ENCODE measurements around the gene ZNF576. TPM values are rescaled to one million over a fixed set of nuclear protein-coding genes. Genes with fewer than 3 reads are reported as not detected.
"Not testable (repeated sequence)": the region's sequence is repeated elsewhere in the genome, so short reads cannot be mapped to it uniquely, and the experiment has no call there.

The ZNF576 gene
- total and polyA plus RNA-seq, 2 experiments from 2014 or later = 5.9 to 16.9 TPM

DNA sequence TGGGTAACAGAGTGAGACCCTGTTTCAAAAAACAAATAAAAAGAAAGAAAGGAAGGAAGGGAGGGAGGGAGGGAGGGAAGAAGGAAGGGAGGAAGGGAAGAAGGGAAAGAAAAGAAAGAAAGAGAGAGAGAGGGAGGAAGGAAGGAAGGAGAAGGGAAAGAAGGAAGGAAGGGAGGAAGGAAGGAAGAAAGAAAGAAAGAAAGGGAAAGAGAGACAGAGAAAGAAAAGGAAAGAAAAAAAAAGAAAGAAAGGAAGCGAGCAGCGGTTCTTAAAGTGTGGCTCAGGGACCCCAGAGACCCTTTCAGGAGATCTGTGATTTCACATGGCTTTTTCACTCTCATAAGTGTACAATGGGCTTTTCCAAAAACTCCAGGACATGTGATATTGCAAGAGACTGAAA lies 53.1 kb downstream of the ZNF576 start (continued):
- TF ChIP-seq, protein P1, sequence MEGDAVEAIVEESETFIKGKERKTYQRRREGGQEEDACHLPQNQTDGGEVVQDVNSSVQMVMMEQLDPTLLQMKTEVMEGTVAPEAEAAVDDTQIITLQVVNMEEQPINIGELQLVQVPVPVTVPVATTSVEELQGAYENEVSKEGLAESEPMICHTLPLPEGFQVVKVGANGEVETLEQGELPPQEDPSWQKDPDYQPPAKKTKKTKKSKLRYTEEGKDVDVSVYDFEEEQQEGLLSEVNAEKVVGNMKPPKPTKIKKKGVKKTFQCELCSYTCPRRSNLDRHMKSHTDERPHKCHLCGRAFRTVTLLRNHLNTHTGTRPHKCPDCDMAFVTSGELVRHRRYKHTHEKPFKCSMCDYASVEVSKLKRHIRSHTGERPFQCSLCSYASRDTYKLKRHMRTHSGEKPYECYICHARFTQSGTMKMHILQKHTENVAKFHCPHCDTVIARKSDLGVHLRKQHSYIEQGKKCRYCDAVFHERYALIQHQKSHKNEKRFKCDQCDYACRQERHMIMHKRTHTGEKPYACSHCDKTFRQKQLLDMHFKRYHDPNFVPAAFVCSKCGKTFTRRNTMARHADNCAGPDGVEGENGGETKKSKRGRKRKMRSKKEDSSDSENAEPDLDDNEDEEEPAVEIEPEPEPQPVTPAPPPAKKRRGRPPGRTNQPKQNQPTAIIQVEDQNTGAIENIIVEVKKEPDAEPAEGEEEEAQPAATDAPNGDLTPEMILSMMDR (conservative IDR thresholded peaks at IDR 0.05; ENCODE audit: low read depth in 2 of 2) = no peak

DNA sequence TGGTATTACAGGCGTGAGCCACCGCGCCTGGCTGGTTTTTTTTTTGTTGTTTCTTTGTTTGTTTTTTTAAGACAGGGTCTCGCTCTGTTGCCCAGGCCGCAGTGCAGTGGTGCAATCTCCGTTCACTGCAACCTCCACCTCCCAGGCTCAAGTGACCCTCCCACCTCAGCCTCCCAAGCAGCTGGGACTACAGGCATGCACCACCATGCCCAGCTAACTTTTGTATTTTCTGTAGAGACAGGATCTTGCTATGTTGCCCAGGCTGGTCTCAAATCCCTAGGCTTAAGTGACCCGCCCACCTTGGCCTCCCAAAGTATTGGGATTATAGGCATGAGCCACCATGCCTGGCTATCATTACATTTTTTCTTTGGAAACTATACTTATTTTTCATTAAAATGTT lies 53.9 kb downstream of the ZNF576 start:
- not testable (repeated sequence) for DNase-seq (ENCODE audit: low spot score); H3K4me2 ChIP-seq; H3K4me1 Mint-ChIP-seq; H3K79me2 ChIP-seq (replicated peaks; ENCODE audit: insufficient read depth); H3F3A ChIP-seq (replicated peaks; ENCODE audit: low read depth); H3K27ac ChIP-seq (ENCODE audit: low read depth); H3K4me1 ChIP-seq (ENCODE audit: insufficient read depth); H4K20me1 ChIP-seq (replicated peaks; ENCODE audit: insufficient read depth); H2AFZ ChIP-seq; H3K4me3 ChIP-seq; H3K4me3 Mint-ChIP-seq; H3K36me3 ChIP-seq (ENCODE audit: insufficient read depth); H3K27me3 Mint-ChIP-seq (ENCODE audit: insufficient read depth, low read depth, poor library complexity); H3K27me3 ChIP-seq (ENCODE audit: insufficient read depth); H3K27ac Mint-ChIP-seq; ATAC-seq; H3K9me2 ChIP-seq (ENCODE audit: insufficient read depth)
- peaks cover 22% of the 10 kb centered on the region for H3K9me3 Mint-ChIP-seq
- H3K36me3 Mint-ChIP-seq (ENCODE audit: low read depth) = peaks cover 69% of the 10 kb centered on the region

Other genes with a start within 250 kb of the ZNF576 start
- gene CD177, start 242.9 kb upstream of the ZNF576 start, total RNA-seq (2014; rRNA removed; shearing (Covaris generic)) = 0.90 and 2.9 TPM in 2 replicates
- gene CD177, start 242.9 kb upstream of the ZNF576 start, polyA plus RNA-seq (2016; fragmentation: Nextera tagmentation; extraction: Ambion mirVana) = 0.50 TPM in 1 of 2 replicates, not detected in the other
- not detected in 2 replicates for gene TEX101, start 181.7 kb upstream of the ZNF576 start, total RNA-seq (2014; rRNA removed; shearing (Covaris generic))
- not detected in 2 replicates for gene TEX101, start 181.7 kb upstream of the ZNF576 start, polyA plus RNA-seq (2016; fragmentation: Nextera tagmentation; extraction: Ambion mirVana)
- gene LYPD3, start 131.0 kb upstream of the ZNF576 start, total RNA-seq (2014; rRNA removed; shearing (Covaris generic)) = 3.0 and 3.3 TPM in 2 replicates
- 4.1 and 4.6 TPM in 2 replicates for gene LYPD3, start 131.0 kb upstream of the ZNF576 start, polyA plus RNA-seq (2016; fragmentation: Nextera tagmentation; extraction: Ambion mirVana)
- gene PHLDB3, start 91.8 kb upstream of the ZNF576 start, total RNA-seq (2014; rRNA removed; shearing (Covaris generic)) = 10.2 and 15.4 TPM in 2 replicates
- 6.3 and 8.4 TPM in 2 replicates for gene PHLDB3, start 91.8 kb upstream of the ZNF576 start, polyA plus RNA-seq (2016; fragmentation: Nextera tagmentation; extraction: Ambion mirVana)
- gene ETHE1, start 69.4 kb upstream of the ZNF576 start, total RNA-seq (2014; rRNA removed; shearing (Covaris generic)) = 23.2 and 25.5 TPM in 2 replicates
- gene ETHE1, start 69.4 kb upstream of the ZNF576 start, polyA plus RNA-seq (2016; fragmentation: Nextera tagmentation; extraction: Ambion mirVana) = 8.9 and 11.1 TPM in 2 replicates
- 0.10 TPM in 1 of 2 replicates, not detected in the other for gene ZNF575, start 63.4 kb upstream of the ZNF576 start, total RNA-seq (2014; rRNA removed; shearing (Covaris generic))
- 0.42 and 0.65 TPM in 2 replicates for gene ZNF575, start 63.4 kb upstream of the ZNF576 start, polyA plus RNA-seq (2016; fragmentation: Nextera tagmentation; extraction: Ambion mirVana)
- 45.8 and 49.5 TPM in 2 replicates for gene XRCC1, start 21.1 kb upstream of the ZNF576 start, total RNA-seq (2014; rRNA removed; shearing (Covaris generic))
- gene XRCC1, start 21.1 kb upstream of the ZNF576 start, polyA plus RNA-seq (2016; fragmentation: Nextera tagmentation; extraction: Ambion mirVana) = 32.0 and 35.3 TPM in 2 replicates
- 4.3 and 7.8 TPM in 2 replicates for gene PINLYP, start 20.8 kb upstream of the ZNF576 start, total RNA-seq (2014; rRNA removed; shearing (Covaris generic))
- gene PINLYP, start 20.8 kb upstream of the ZNF576 start, polyA plus RNA-seq (2016; fragmentation: Nextera tagmentation; extraction: Ambion mirVana) = 11.1 and 12.1 TPM in 2 replicates
- 49.6 and 72.7 TPM in 2 replicates for gene IRGQ, start 461 bp upstream of the ZNF576 start, total RNA-seq (2014; rRNA removed; shearing (Covaris generic))
- 8.4 and 8.7 TPM in 2 replicates for gene IRGQ, start 461 bp upstream of the ZNF576 start, polyA plus RNA-seq (2016; fragmentation: Nextera tagmentation; extraction: Ambion mirVana)
- gene SRRM5, start 15.5 kb downstream of the ZNF576 start, total RNA-seq (2014; rRNA removed; shearing (Covaris generic)) = not detected in 2 replicates
- gene SRRM5, start 15.5 kb downstream of the ZNF576 start, polyA plus RNA-seq (2016; fragmentation: Nextera tagmentation; extraction: Ambion mirVana) = 0.08 and 0.17 TPM in 2 replicates
- gene ZNF428, start 23.0 kb downstream of the ZNF576 start, total RNA-seq (2014; rRNA removed; shearing (Covaris generic)) = 21.6 and 23.9 TPM in 2 replicates
- 21.1 and 22.5 TPM in 2 replicates for gene ZNF428, start 23.0 kb downstream of the ZNF576 start, polyA plus RNA-seq (2016; fragmentation: Nextera tagmentation; extraction: Ambion mirVana)
- gene CADM4, start 43.3 kb downstream of the ZNF576 start, total RNA-seq (2014; rRNA removed; shearing (Covaris generic)) = 21.2 and 26.0 TPM in 2 replicates
- gene CADM4, start 43.3 kb downstream of the ZNF576 start, polyA plus RNA-seq (2016; fragmentation: Nextera tagmentation; extraction: Ambion mirVana) = 3.7 TPM in 2 replicates
- 11.1 and 16.5 TPM in 2 replicates for gene PLAUR, start 73.6 kb downstream of the ZNF576 start, total RNA-seq (2014; rRNA removed; shearing (Covaris generic))
- gene PLAUR, start 73.6 kb downstream of the ZNF576 start, polyA plus RNA-seq (2016; fragmentation: Nextera tagmentation; extraction: Ambion mirVana) = 20.6 and 21.3 TPM in 2 replicates
- not detected in 2 replicates for gene IRGC, start 119.5 kb downstream of the ZNF576 start, total RNA-seq (2014; rRNA removed; shearing (Covaris generic))
- not detected in 2 replicates for gene IRGC, start 119.5 kb downstream of the ZNF576 start, polyA plus RNA-seq (2016; fragmentation: Nextera tagmentation; extraction: Ambion mirVana)
- gene SMG9, start 158.4 kb downstream of the ZNF576 start, total RNA-seq (2014; rRNA removed; shearing (Covaris generic)) = 6.3 and 13.2 TPM in 2 replicates
- gene SMG9, start 158.4 kb downstream of the ZNF576 start, polyA plus RNA-seq (2016; fragmentation: Nextera tagmentation; extraction: Ambion mirVana) = 14.0 and 15.7 TPM in 2 replicates
- 3.2 and 3.4 TPM in 2 replicates for gene KCNN4, start 184.4 kb downstream of the ZNF576 start, total RNA-seq (2014; rRNA removed; shearing (Covaris generic))
- 0.75 and 0.86 TPM in 2 replicates for gene KCNN4, start 184.4 kb downstream of the ZNF576 start, polyA plus RNA-seq (2016; fragmentation: Nextera tagmentation; extraction: Ambion mirVana)
- 0.54 and 1.1 TPM in 2 replicates for gene LYPD5, start 205.9 kb downstream of the ZNF576 start, total RNA-seq (2014; rRNA removed; shearing (Covaris generic))
- 0.61 and 1.5 TPM in 2 replicates for gene LYPD5, start 205.9 kb downstream of the ZNF576 start, polyA plus RNA-seq (2016; fragmentation: Nextera tagmentation; extraction: Ambion mirVana)
- 8.7 and 12.0 TPM in 2 replicates for gene ZNF283, start 230.7 kb downstream of the ZNF576 start, total RNA-seq (2014; rRNA removed; shearing (Covaris generic))
- gene ZNF283, start 230.7 kb downstream of the ZNF576 start, polyA plus RNA-seq (2016; fragmentation: Nextera tagmentation; extraction: Ambion mirVana) = 3.0 and 3.1 TPM in 2 replicates

Data from GM23338 (cell line).